ENCODE data around the gene UBC. TPM values are rescaled to one million over a fixed set of nuclear protein-coding genes. Genes with fewer than 3 reads are reported as not detected.

The UBC gene
- total and polyA plus RNA-seq, 9 of the 15 experiments (the other 6 are each of a cell fraction or from before 2014, with no cell fraction given), result 533 to 1,153 (median 813) TPM

GRCh38 chr12:124872068-124872719, 42.3 kb downstream of the UBC start:
- no TSS peak for BruUV-seq (replicated peaks)
- in situ Hi-C loops (cut with MboI) (no loop called here), intact Hi-C loops (cut with micrococcal nuclease) (no loop called here)
- peaks cover 4% of the 10 kb centered on the region; the same call in 2 of the 3 replicates for H3K79me2 ChIP-seq (ENCODE audit: control insufficient read depth, insufficient read depth, low read length)
- no peak overlapping the region for H3K4me2 ChIP-seq (ENCODE audit: insufficient read depth, low read length)
- peak overlapping the region; percentile 40 for H2AFZ ChIP-seq (ENCODE audit: low read depth, low read length)
- H3K9me1 ChIP-seq (ENCODE audit: control insufficient read depth, insufficient read depth, low read length), result no peaks in the 10 kb centered on the region
- 73% methylated on average over 11 of the region's 11 CpGs for WGBS (ENCODE audit: insufficient coverage, low coverage, missing lambda C conversion rate)
- FAIRE-seq (no peak), DNase-seq (ENCODE audit: extremely low read depth in 1 of 4, low spot score in 3 of 4) (no peak), ATAC-seq (no peak)
- no peak overlapping the region for H3K27ac ChIP-seq (ENCODE audit: extremely low read depth, low read depth, low read length)
- CTCF ChIA-PET (ENCODE audit: low intra/inter-chr PET ratio), result interaction anchor here (1.2 kb wide), 1 partner anchor 34 kb away, joined by 3 read pairs; no protein-coding TSS in a partner anchor
- peaks cover 33 to 39% of the 10 kb centered on the region in 2 experiments for H3K4me1 ChIP-seq (replicated peaks in 1 of 2; ENCODE audit: control insufficient read depth in 2 of 2, insufficient read depth in 2 of 2, low read length in 2 of 2)
- POLR2A ChIA-PET, result interaction anchor here (0.6 kb wide), 1 partner anchor 9 kb away, joined by 3 read pairs; no protein-coding TSS in a partner anchor
- no peak overlapping the region for H3K4me3 ChIP-seq
- no peaks in the 10 kb centered on the region for H3K9me3 ChIP-seq (replicated peaks; ENCODE audit: control insufficient read depth, insufficient read depth, low read depth, low read length)
- H3K27me3 ChIP-seq (ENCODE audit: control insufficient read depth in 2 of 2, insufficient read depth in 2 of 2, low read length in 2 of 2), result no peaks in the 10 kb centered on the region
- H4K20me1 ChIP-seq (replicated peaks; ENCODE audit: control insufficient read depth, insufficient read depth, low read length), result no peaks in the 10 kb centered on the region
- no peaks in the 10 kb centered on the region for H3K36me3 ChIP-seq (ENCODE audit: control insufficient read depth, insufficient read depth, low read length)
- peak overlapping the region in 1 of 2 experiments; percentile 53; a peak in 1 of 4 replicates for H3K9ac ChIP-seq (ENCODE audit: insufficient read depth in 1 of 2, low read depth in 2 of 2, low read length in 2 of 2)
- no peak for TF ChIP-seq ZNF551 (CRISPR knock-in tag; IDR thresholded peaks at IDR 0.05)
- no peak for TF ChIP-seq ZBTB17 (CRISPR knock-in tag; IDR thresholded peaks at IDR 0.05)
- TF ChIP-seq SPI1 (IDR thresholded peaks at IDR 0.05; ENCODE audit: borderline replicate concordance, low read depth, low read length), result 0 out of 2 replicates have a peak, but pooled peaks have one; percentile 10
- peak; percentile 83; the same call in 1 of the 2 replicates for TF ChIP-seq ZKSCAN1 (IDR thresholded peaks at IDR 0.05; ENCODE audit: low read depth, low read length)

- Histone ChIP-seq H3K79me2 (ENCODE audit: control insufficient read depth, insufficient read depth, low read length) (peaks cover 4% of the 10 kb centered on the region; the same call in 2 of the 3 replicates), H2AFZ (ENCODE audit: low read depth, low read length) (0 out of 2 replicates have a peak overlapping the region, but pooled peaks have one; percentile 2), H3K27ac (ENCODE audit: extremely low read depth, low read depth, low read length) (no peak overlapping the region), H3K36me3 (ENCODE audit: control insufficient read depth, insufficient read depth, low read length) (no peaks in the 10 kb centered on the region), H3K4me1 (replicated peaks in 1 of 2; ENCODE audit: control insufficient read depth in 2 of 2, insufficient read depth in 2 of 2, low read length in 2 of 2) (peaks cover 41 to 47% of the 10 kb centered on the region in 2 experiments), H3K9me3 (replicated peaks; ENCODE audit: control insufficient read depth, insufficient read depth, low read depth, low read length) (no peaks in the 10 kb centered on the region), H3K4me3 (no peak overlapping the region), H3K27me3 (ENCODE audit: control insufficient read depth in 2 of 2, insufficient read depth in 2 of 2, low read length in 2 of 2) (no peaks in the 10 kb centered on the region), H3K4me2 (ENCODE audit: insufficient read depth, low read length) (no peak overlapping the region), H3K9me1 (ENCODE audit: control insufficient read depth, insufficient read depth, low read length) (no peaks in the 10 kb centered on the region), H4K20me1 (replicated peaks; ENCODE audit: control insufficient read depth, insufficient read depth, low read length) (no peaks in the 10 kb centered on the region), H3K9ac (ENCODE audit: insufficient read depth in 1 of 2, low read depth in 2 of 2, low read length in 2 of 2) (no peak overlapping the region)
- intact Hi-C loops (cut with micrococcal nuclease), result no loop called here
- 67% methylated on average over 4 of the region's 4 CpGs for WGBS (ENCODE audit: insufficient coverage, low coverage, missing lambda C conversion rate)
- no peak for ATAC-seq
- DNase-seq (ENCODE audit: extremely low read depth in 1 of 4, low spot score in 3 of 4), result no peak
- in situ Hi-C loops (cut with MboI), result no loop called here
- ChIA-PET POLR2A (no interaction called here), CTCF (ENCODE audit: low intra/inter-chr PET ratio) (interaction anchor here (1.2 kb wide), 1 partner anchor 35 kb away, joined by 3 read pairs; no protein-coding TSS in a partner anchor)
- no peak for FAIRE-seq
- BruUV-seq (replicated peaks), result no TSS peak
- TF ChIP-seq RREB1 (CRISPR knock-in tag; IDR thresholded peaks at IDR 0.05), result no peak
- TF ChIP-seq CBX8 (IDR thresholded peaks at IDR 0.05; ENCODE audit: borderline replicate concordance, extremely low read depth, low read depth, low read length, poor library complexity, severe bottlenecking), result no peak
- TF ChIP-seq KDM5B (IDR thresholded peaks at IDR 0.05; ENCODE audit: insufficient replicate concordance, low read depth, low read length), result no peak
- TF ChIP-seq ZNF444 (CRISPR knock-in tag; IDR thresholded peaks at IDR 0.05), result no peak
Measured at GRCh38 chr12:124871297-124871696, 43.2 kb downstream of the UBC start.

Data from K562 (cell line).